ENCODE results near the gene LRRN2.

The LRRN2 gene

DNA sequence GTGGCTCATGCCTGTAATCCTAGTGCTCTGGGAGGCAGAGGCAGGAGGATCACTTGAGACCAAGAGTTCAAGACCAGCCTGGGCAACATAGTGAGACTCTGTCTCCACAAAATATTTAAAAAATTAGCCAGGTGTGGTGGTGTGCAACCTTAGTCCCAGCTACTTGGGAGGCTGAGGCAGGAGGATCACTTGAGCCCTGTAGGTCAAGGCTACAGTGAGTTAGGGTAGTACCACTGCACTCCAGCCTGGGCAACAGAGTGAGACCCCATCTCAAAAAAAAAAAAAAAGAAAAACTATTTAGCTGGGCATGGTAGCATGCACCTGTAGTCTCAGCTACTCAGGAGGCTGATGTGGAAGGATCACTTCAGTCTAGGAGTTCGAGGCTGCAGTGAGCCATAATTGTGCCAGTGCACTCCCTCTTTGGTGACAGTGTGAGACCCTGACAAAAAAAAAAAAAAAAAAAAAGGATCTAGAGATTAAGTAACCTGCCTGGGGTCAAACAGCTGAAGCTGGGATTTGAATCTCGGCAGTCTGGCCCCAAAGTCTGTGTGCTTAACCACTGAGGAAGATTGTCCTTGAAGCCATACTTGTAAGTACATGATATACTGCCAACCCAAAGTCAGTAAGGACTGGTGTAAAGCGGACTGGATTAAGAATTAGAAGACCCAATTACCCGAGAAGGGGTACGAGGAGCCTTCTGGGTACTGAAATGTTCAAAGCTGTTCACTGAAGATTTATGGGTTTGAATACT is 31.8 kb downstream of the LRRN2 start:
- H3K4me3 ChIP-seq (ENCODE audit: control insufficient read depth, low read depth, low read length) = no peak overlapping the region
- no peak for DNase-seq (ENCODE audit: low read depth)
- TF ChIP-seq, protein P1, sequence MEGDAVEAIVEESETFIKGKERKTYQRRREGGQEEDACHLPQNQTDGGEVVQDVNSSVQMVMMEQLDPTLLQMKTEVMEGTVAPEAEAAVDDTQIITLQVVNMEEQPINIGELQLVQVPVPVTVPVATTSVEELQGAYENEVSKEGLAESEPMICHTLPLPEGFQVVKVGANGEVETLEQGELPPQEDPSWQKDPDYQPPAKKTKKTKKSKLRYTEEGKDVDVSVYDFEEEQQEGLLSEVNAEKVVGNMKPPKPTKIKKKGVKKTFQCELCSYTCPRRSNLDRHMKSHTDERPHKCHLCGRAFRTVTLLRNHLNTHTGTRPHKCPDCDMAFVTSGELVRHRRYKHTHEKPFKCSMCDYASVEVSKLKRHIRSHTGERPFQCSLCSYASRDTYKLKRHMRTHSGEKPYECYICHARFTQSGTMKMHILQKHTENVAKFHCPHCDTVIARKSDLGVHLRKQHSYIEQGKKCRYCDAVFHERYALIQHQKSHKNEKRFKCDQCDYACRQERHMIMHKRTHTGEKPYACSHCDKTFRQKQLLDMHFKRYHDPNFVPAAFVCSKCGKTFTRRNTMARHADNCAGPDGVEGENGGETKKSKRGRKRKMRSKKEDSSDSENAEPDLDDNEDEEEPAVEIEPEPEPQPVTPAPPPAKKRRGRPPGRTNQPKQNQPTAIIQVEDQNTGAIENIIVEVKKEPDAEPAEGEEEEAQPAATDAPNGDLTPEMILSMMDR (IDR thresholded peaks at IDR 0.05; ENCODE audit: control insufficient read depth, insufficient read depth, low read depth, low read length, missing control alignments) = no peak

DNA sequence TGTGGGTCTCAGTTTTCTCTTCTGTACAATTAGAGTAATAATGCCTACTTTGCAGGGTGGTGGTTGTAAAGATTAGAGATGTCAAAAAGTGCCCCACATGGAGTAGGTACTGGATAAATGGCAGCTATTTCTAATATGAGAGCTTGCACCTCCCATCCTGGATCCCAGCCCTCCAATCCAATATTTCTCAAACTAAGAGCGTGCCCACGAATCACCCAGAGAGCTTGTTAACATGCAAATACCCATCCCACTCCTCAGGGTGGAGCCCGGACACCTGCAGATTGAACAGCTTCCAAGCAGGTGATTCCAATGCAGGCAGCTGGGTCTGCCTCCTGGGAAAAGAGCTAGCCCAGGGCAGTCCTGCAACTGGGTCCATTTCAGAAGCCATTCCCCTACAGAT is 33.0 kb downstream of the LRRN2 start:
- TF ChIP-seq, protein P1 (IDR thresholded peaks at IDR 0.05; ENCODE audit: control insufficient read depth, insufficient read depth, low read depth, low read length, missing control alignments) = no peak
- no peak overlapping the region for H3K4me3 ChIP-seq (ENCODE audit: control insufficient read depth, low read depth, low read length)
- DNase-seq (ENCODE audit: low read depth) = no peak

DNA sequence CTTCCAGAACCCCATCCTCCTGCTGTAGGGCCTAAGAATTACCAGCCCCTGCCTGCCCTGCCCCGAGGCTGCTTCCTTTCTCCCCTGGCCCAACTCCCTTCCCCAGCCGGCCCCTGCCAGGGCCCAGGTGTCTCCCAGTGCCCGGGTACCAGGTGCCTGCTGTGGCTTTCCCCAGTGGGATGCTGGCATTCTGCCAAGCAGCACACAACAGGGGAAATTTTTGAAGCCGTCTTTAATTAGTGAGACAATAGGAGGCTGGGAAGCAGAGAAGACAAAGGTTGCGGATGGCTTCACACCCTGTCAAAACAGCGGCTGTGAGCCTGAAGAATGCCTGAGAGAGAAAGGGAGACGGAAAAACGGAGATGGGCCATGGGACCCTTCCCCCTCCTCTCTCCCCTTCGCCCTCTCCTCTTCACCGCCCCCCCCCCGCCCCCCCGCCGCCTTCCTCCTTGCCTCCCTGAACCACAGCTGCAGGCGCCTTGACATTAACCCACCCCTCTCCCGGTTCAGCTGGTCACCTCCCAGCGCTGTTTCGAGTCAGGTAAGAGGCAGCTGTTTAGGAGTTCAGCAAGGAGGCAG is 33.6 kb downstream of the LRRN2 start:
- H3K4me3 ChIP-seq (ENCODE audit: control insufficient read depth, low read depth, low read length) = no peak overlapping the region
- TF ChIP-seq, protein P1 (IDR thresholded peaks at IDR 0.05; ENCODE audit: control insufficient read depth, insufficient read depth, low read depth, low read length, missing control alignments) = no peak
- no peak for DNase-seq (ENCODE audit: low read depth)

DNA sequence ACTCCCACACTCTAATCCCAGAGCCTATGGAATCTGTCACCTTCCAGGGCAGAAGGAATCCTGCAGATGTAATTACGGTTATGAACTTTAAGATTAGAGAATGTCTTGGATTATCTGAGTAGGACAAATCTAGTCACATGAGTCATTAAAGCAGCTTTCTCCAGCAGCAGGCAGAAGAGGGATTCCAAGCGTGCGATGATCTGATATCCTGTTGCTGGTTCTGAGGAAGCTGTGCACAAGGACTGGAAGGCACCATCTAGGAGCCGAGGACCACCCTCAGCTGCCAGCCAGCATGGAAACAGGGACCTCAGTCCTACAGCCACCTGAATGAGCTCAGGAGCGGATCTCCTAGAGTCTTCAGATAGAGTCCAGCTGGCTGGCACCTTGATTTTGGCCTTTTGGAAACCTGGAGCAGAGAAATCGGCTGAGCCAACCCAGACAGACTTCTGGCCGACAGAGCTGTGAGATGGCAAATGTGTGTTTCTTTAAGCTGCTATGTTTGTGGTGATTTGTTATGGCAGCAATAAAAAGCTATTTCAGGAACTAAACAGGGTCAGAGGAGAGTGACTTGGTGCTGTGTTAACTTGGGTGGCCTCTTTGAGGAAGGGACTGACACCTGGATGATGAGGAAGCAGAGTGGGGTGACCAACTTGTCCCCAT is 34.5 kb downstream of the LRRN2 start:
- DNase-seq (ENCODE audit: low read depth) = no peak
- H3K4me3 ChIP-seq (ENCODE audit: control insufficient read depth, low read depth, low read length) = no peak overlapping the region
- TF ChIP-seq, protein P1 (IDR thresholded peaks at IDR 0.05; ENCODE audit: control insufficient read depth, insufficient read depth, low read depth, low read length, missing control alignments) = no peak

DNA sequence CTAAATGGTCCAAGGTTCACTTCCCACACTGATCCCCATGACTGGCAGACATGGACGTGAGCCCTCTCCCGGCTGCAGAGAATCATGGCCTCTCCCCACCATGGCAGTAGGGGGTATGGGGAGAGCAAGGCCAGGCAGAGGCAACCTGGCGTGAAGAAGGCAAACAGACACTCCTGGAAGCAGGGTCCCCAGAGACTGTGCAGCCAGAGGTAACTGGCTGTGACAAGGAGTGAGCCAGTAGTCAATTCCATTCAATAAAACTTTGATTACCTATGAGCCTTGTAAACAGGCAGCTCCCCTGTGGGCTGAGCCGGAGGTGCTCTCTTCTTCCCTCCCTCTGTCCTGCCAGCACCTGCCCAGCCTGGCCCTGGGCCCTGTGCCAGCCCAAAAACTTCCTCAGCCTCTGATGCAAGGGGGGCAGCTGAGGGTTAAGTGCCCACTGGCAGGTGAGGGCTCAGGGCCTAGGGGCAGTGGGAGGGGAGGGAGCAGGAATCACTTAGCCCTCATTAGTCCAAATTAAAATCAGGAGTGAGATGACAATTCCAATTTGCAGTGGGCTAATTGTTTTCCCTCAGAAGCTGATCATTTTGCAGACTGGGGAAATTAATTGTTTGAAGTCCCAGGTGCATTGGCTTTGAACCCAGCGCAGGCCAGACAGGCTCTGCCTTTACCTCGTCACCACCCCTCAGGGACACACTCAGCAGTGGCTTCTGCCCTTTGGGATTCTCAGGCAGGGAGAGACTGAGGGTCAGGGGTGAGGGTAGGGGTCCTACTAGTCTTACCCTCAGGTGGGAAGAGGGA is 35.6 kb downstream of the LRRN2 start:
- no peak for DNase-seq (ENCODE audit: low read depth)
- TF ChIP-seq, protein P1 (IDR thresholded peaks at IDR 0.05; ENCODE audit: control insufficient read depth, insufficient read depth, low read depth, low read length, missing control alignments) = no peak
- no peak overlapping the region for H3K4me3 ChIP-seq (ENCODE audit: control insufficient read depth, low read depth, low read length)

DNA sequence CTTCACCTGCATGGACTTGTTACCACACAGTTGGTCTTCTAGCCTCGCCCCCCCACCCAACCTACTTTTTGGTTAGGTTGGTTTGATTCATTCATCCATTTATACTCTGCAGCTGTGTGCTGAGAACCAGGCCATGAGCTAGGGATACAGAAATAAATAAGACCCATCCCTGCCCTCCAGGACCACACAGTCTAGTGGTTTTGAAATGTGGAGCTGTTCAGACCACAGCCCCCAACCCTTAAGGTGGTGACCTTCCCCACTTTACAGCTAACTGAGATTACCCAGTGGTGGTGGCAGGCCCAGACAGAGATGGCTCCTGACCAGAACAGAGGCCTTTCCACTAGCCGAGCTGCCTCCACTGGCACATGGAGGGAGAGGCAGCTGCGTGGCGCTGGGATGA is 37.0 kb downstream of the LRRN2 start:
- DNase-seq (ENCODE audit: low read depth) = no peak
- H3K4me3 ChIP-seq (ENCODE audit: control insufficient read depth, low read depth, low read length) = no peak overlapping the region
- TF ChIP-seq, protein P1 (IDR thresholded peaks at IDR 0.05; ENCODE audit: control insufficient read depth, insufficient read depth, low read depth, low read length, missing control alignments) = no peak
